ENCODE data around the gene MYO16.

MYO16 gene

GRCh38 chr13:108674771-108675170, 45.4 kb downstream of the MYO16 start:
- DNase-seq (ENCODE audit: low read depth), result no peak
- no peak for TF ChIP-seq CTCF (IDR thresholded peaks at IDR 0.05; ENCODE audit: low read length, missing control alignments)
- no peak overlapping the region for H3K4me3 ChIP-seq (replicated peaks; ENCODE audit: low read depth, low read length)

- no peak overlapping the region for H3K4me3 ChIP-seq (replicated peaks; ENCODE audit: low read depth, low read length)
- no peak for DNase-seq (ENCODE audit: low read depth)
- TF ChIP-seq CTCF (IDR thresholded peaks at IDR 0.05; ENCODE audit: low read length, missing control alignments), result no peak
Observed at GRCh38 chr13:108676620-108677019, 47.2 kb downstream of the MYO16 start.

GRCh38 chr13:108677806-108678205, 48.4 kb downstream of the MYO16 start:
- no peak for TF ChIP-seq CTCF (IDR thresholded peaks at IDR 0.05; ENCODE audit: low read length, missing control alignments)
- no peak for DNase-seq (ENCODE audit: low read depth)
- H3K4me3 ChIP-seq (replicated peaks; ENCODE audit: low read depth, low read length), result no peak overlapping the region

GRCh38 chr13:108680011-108680410, 50.6 kb downstream of the MYO16 start:
- no peak for DNase-seq (ENCODE audit: low read depth)
- no peak for TF ChIP-seq CTCF (IDR thresholded peaks at IDR 0.05; ENCODE audit: low read length, missing control alignments)
- no peak overlapping the region for H3K4me3 ChIP-seq (replicated peaks; ENCODE audit: low read depth, low read length)

- no peak overlapping the region for H3K4me3 ChIP-seq (replicated peaks; ENCODE audit: low read depth, low read length)
Observed at GRCh38 chr13:108681986-108682575, 52.7 kb downstream of the MYO16 start.

GRCh38 chr13:108682714-108683113, 53.3 kb downstream of the MYO16 start:
- H3K4me3 ChIP-seq (replicated peaks; ENCODE audit: low read depth, low read length), result no peak overlapping the region
- TF ChIP-seq CTCF (IDR thresholded peaks at IDR 0.05; ENCODE audit: low read length, missing control alignments), result no peak
- no peak for DNase-seq (ENCODE audit: low read depth)

More at GRCh38 chr13:108681986-108682575, 52.7 kb downstream of the MYO16 start:
- TF ChIP-seq CTCF (IDR thresholded peaks at IDR 0.05; ENCODE audit: low read length, missing control alignments), result no peak
- no peak for DNase-seq (ENCODE audit: low read depth)

GRCh38 chr13:108686027-108686426, 56.6 kb downstream of the MYO16 start:
- H3K4me3 ChIP-seq (replicated peaks; ENCODE audit: low read depth, low read length), result no peak overlapping the region
- no peak for TF ChIP-seq CTCF (IDR thresholded peaks at IDR 0.05; ENCODE audit: low read length, missing control alignments)
- no peak for DNase-seq (ENCODE audit: low read depth)

All from fibroblast of pulmonary artery (primary cell).